ENCODE measurements around the gene CPXCR1.
"Not testable (repeated sequence)": the region's sequence is repeated elsewhere in the genome, so short reads cannot be mapped to it uniquely, and the experiment has no call there.

CPXCR1 gene

GRCh38 chrX:88746925-88747324, at the start of gene CPXCR1:
CPXCR1 (plus strand) TSS chrX:88747225; CDS start chrX:88753415, 6,190 bp downstream.
- no peak for DNase-seq (ENCODE audit: low read depth, low spot score)

DNA sequence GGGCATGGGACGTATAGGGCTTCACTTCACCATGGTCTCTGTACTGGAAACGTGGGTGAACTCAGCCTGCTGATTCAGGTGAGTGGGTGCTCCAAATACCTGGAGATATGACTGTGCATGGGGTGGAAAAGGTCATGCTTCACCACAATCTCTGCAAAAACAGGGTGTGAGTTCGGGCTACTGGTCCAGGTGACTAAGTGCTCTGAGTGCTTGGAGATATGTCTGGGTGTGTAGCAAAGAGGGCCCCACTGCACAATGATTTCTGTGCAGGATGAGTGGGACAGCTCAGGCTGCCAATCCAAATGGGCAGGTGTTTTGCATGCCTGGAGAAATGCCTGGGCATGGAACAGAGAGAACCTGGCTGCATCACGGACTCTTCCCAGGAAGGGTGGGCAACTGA, 11.2 kb upstream of the CPXCR1 start:
- no peak for DNase-seq (ENCODE audit: low read depth, low spot score)

- DNase-seq (ENCODE audit: low read depth, low spot score): not testable (repeated sequence)
Measured at GRCh38 chrX:88746215-88746614, 810 bp upstream of the CPXCR1 start.

GRCh38 chrX:88752339-88752738, 5.3 kb downstream of the CPXCR1 start:
- DNase-seq (ENCODE audit: low read depth, low spot score): not testable (repeated sequence)

DNA sequence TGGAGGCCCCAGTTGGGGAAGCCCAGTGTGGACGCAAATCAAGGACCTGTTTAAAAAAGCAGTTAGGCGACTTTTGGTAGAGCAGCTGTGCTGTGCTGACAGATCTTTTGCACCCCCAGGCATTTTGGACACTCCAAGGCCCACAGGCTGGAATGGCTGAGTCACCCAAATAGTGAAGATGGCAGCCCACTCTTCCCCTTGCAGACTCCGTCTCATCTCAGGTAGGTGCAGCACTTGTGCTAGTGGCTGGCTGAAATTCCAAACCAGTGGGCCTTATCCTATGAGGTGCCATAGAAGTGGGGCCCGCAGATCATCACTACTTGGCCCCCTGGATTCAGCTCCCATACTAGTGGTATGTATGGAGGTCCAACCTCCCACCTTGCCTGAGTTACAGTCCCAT, 42.8 kb downstream of the CPXCR1 start:
- DNase-seq (ENCODE audit: low read depth, low spot score): no peak
